ENCODE measurements around the gene ZBED1. TPM values are rescaled to one million over a fixed set of nuclear protein-coding genes. Genes with fewer than 3 reads are reported as not detected.
A peak's percentile ranks its signal among the peaks of the same experiment; 100 is the strongest.

ZBED1 gene
- total RNA-seq (2022) (15.1 and 17.3 TPM in 2 replicates), Bru-seq, nascent RNA (percentile 70 among the genes with signal in this experiment), BruChase-seq, experiment 1, labeled RNA remaining after a 6-hour chase (percentile 88 among the genes with signal in this experiment), BruChase-seq, experiment 2, labeled RNA remaining after a 2-hour chase (percentile 91 among the genes with signal in this experiment)
- long read RNA-seq, full-length matches to known transcripts, result 14 of 20 reads
- long read RNA-seq, partial matches to known transcripts, result 0 of 20 reads
- long read RNA-seq, other reads (novel, unspliced or antisense), result 6 of 20 reads

GRCh38 chrX:2500803-2501558, at the start of gene ZBED1, which contains the start of gene DHRSX:
Gene ZBED1 (minus strand): TSS chrX:2500976. CDS start chrX:2490719, 10,257 bp downstream.
Gene DHRSX (minus strand): TSS chrX:2500976. CDS start chrX:2500925, 51 bp downstream.
- H3K4me3 Mint-ChIP-seq (ENCODE audit: low read depth, unreplicated experiment), result peak within 1 kb of the TSS; percentile 57
- H3K9me3 Mint-ChIP-seq (ENCODE audit: low read depth, unreplicated experiment), result no peaks in the 10 kb centered on the region
- no peak for TF ChIP-seq CTCF (IDR thresholded peaks at IDR 0.05; ENCODE audit: unreplicated experiment)
- H3K27me3 Mint-ChIP-seq (ENCODE audit: unreplicated experiment), result no peaks in the 10 kb centered on the region
- intact Hi-C loops (cut with micrococcal nuclease; ENCODE audit: unreplicated experiment), result no loop called here
- H3K4me1 Mint-ChIP-seq (ENCODE audit: low read depth, unreplicated experiment), result no peaks in the 10 kb centered on the region
- peak; percentile 40 for DNase-seq
- peaks cover 14% of the 10 kb centered on the region for H3K36me3 Mint-ChIP-seq (ENCODE audit: insufficient read depth, unreplicated experiment)
- peak within 1 kb of the TSS; percentile 30 for H3K27ac Mint-ChIP-seq (ENCODE audit: unreplicated experiment)
- CTCF ChIA-PET, result no interaction called here
- BruUV-seq (replicated peaks), result no TSS peak

GRCh38 chrX:2549876-2550275, 49.1 kb upstream of the ZBED1 start:
- Mint-ChIP-seq H3K4me3 (ENCODE audit: low read depth, unreplicated experiment) (no peak overlapping the region), H3K9me3 (ENCODE audit: low read depth, unreplicated experiment) (peaks cover 2% of the 10 kb centered on the region), H3K27me3 (ENCODE audit: unreplicated experiment) (no peaks in the 10 kb centered on the region), H3K36me3 (ENCODE audit: insufficient read depth, unreplicated experiment) (no peaks in the 10 kb centered on the region), H3K27ac (ENCODE audit: unreplicated experiment) (no peak overlapping the region), H3K4me1 (ENCODE audit: low read depth, unreplicated experiment) (no peaks in the 10 kb centered on the region)
- CTCF ChIA-PET, result no interaction called here
- intact Hi-C loops (cut with micrococcal nuclease; ENCODE audit: unreplicated experiment), result no loop called here
- DNase-seq, result no peak
- no TSS peak for BruUV-seq (replicated peaks)
- no peak for TF ChIP-seq CTCF (IDR thresholded peaks at IDR 0.05; ENCODE audit: unreplicated experiment)

GRCh38 chrX:2548711-2549423, 48.1 kb upstream of the ZBED1 start:
- no peak overlapping the region for H3K27ac Mint-ChIP-seq (ENCODE audit: unreplicated experiment)
- no peak for DNase-seq
- no peaks in the 10 kb centered on the region for H3K36me3 Mint-ChIP-seq (ENCODE audit: insufficient read depth, unreplicated experiment)
- CTCF ChIA-PET, result no interaction called here
- no peak for TF ChIP-seq CTCF (IDR thresholded peaks at IDR 0.05; ENCODE audit: unreplicated experiment)
- no TSS peak for BruUV-seq (replicated peaks)
- intact Hi-C loops (cut with micrococcal nuclease; ENCODE audit: unreplicated experiment), result no loop called here
- no peaks in the 10 kb centered on the region for H3K4me1 Mint-ChIP-seq (ENCODE audit: low read depth, unreplicated experiment)
- H3K27me3 Mint-ChIP-seq (ENCODE audit: unreplicated experiment), result no peaks in the 10 kb centered on the region
- no peak overlapping the region for H3K4me3 Mint-ChIP-seq (ENCODE audit: low read depth, unreplicated experiment)
- peaks cover 2% of the 10 kb centered on the region for H3K9me3 Mint-ChIP-seq (ENCODE audit: low read depth, unreplicated experiment)

GRCh38 chrX:2547736-2548135, 47.0 kb upstream of the ZBED1 start:
- no peak overlapping the region for H3K27ac Mint-ChIP-seq (ENCODE audit: unreplicated experiment)
- CTCF ChIA-PET, result no interaction called here

More at GRCh38 chrX:2547736-2548135, 47.0 kb upstream of the ZBED1 start:
- H3K4me3 Mint-ChIP-seq (ENCODE audit: low read depth, unreplicated experiment), result no peak overlapping the region
- peaks cover 2% of the 10 kb centered on the region for H3K9me3 Mint-ChIP-seq (ENCODE audit: low read depth, unreplicated experiment)
- intact Hi-C loops (cut with micrococcal nuclease; ENCODE audit: unreplicated experiment), result no loop called here
- no TSS peak for BruUV-seq (replicated peaks)
- no peaks in the 10 kb centered on the region for H3K27me3 Mint-ChIP-seq (ENCODE audit: unreplicated experiment)
- TF ChIP-seq CTCF (IDR thresholded peaks at IDR 0.05; ENCODE audit: unreplicated experiment), result no peak
- H3K36me3 Mint-ChIP-seq (ENCODE audit: insufficient read depth, unreplicated experiment), result no peaks in the 10 kb centered on the region
- DNase-seq, result no peak
- no peaks in the 10 kb centered on the region for H3K4me1 Mint-ChIP-seq (ENCODE audit: low read depth, unreplicated experiment)

Measured in Calu3 (cell line).